Measurements from ENCODE around the gene KCTD10. TPM values are rescaled to one million over a fixed set of nuclear protein-coding genes. Genes with fewer than 3 reads are reported as not detected.

The KCTD10 gene
- total RNA-seq, 1 experiment from 2014 or later, result 54.5 TPM

- POLR2A ChIA-PET (ENCODE audit: low non-redundant PET), result no interaction called here
Measured at GRCh38 chr12:109483346-109483745, 6.2 kb upstream of the KCTD10 start.

GRCh38 chr12:109482894-109483293 lies 5.8 kb upstream of the KCTD10 start:
- ChIA-PET POLR2A (ENCODE audit: low non-redundant PET) (no interaction called here), CTCF (no interaction called here)
- no TSS peak for BruUV-seq (replicated peaks)
- Histone ChIP-seq H3K27ac (ENCODE audit: low read depth, low read length, poor library complexity, severe bottlenecking) (no peak overlapping the region), H3K4me3 (ENCODE audit: low read depth, low read length, poor library complexity, severe bottlenecking) (no peak overlapping the region), H3K27me3 (replicated peaks; ENCODE audit: insufficient read depth, low read depth, low read length, poor library complexity) (no peaks in the 10 kb centered on the region), H3K4me1 (ENCODE audit: insufficient read depth, low read length, poor library complexity, severe bottlenecking) (peaks cover 7% of the 10 kb centered on the region), H3K9me3 (ENCODE audit: low read depth, low read length, poor library complexity, severe bottlenecking) (no peaks in the 10 kb centered on the region), H3K36me3 (ENCODE audit: insufficient read depth, low read length, poor library complexity, severe bottlenecking) (peaks cover 45% of the 10 kb centered on the region)
- intact Hi-C loops (cut with micrococcal nuclease; ENCODE audit: unreplicated experiment), result no loop called here
- TF ChIP-seq CTCF (conservative IDR thresholded peaks at IDR 0.05; ENCODE audit: low read depth, low read length) (no peak), EZH2 (IDR thresholded peaks at IDR 0.05; ENCODE audit: borderline replicate concordance, low read depth, low read length, poor library complexity, severe bottlenecking) (no peak)
- DNase-seq (ENCODE audit: low spot score), result no peak

More at GRCh38 chr12:109483346-109483745, 6.2 kb upstream of the KCTD10 start:
- BruUV-seq (replicated peaks), result no TSS peak
- no peak for TF ChIP-seq CTCF (conservative IDR thresholded peaks at IDR 0.05; ENCODE audit: low read depth, low read length)
- TF ChIP-seq EZH2 (IDR thresholded peaks at IDR 0.05; ENCODE audit: borderline replicate concordance, low read depth, low read length, poor library complexity, severe bottlenecking), result no peak
- H3K9me3 ChIP-seq (ENCODE audit: low read depth, low read length, poor library complexity, severe bottlenecking), result no peaks in the 10 kb centered on the region
- H3K27ac ChIP-seq (ENCODE audit: low read depth, low read length, poor library complexity, severe bottlenecking), result no peak overlapping the region
- no peaks in the 10 kb centered on the region for H3K27me3 ChIP-seq (replicated peaks; ENCODE audit: insufficient read depth, low read depth, low read length, poor library complexity)
- CTCF ChIA-PET, result no interaction called here
- H3K4me1 ChIP-seq (ENCODE audit: insufficient read depth, low read length, poor library complexity, severe bottlenecking), result peaks cover 5% of the 10 kb centered on the region
- H3K36me3 ChIP-seq (ENCODE audit: insufficient read depth, low read length, poor library complexity, severe bottlenecking), result peaks cover 47% of the 10 kb centered on the region
- intact Hi-C loops (cut with micrococcal nuclease; ENCODE audit: unreplicated experiment), result no loop called here
- DNase-seq (ENCODE audit: low spot score), result no peak
- no peak overlapping the region for H3K4me3 ChIP-seq (ENCODE audit: low read depth, low read length, poor library complexity, severe bottlenecking)

GRCh38 chr12:109482491-109482890 lies 5.4 kb upstream of the KCTD10 start:
- H3K4me3 ChIP-seq (ENCODE audit: low read depth, low read length, poor library complexity, severe bottlenecking), result no peak overlapping the region
- CTCF ChIA-PET, result no interaction called here
- no TSS peak for BruUV-seq (replicated peaks)
- no peak overlapping the region for H3K27ac ChIP-seq (ENCODE audit: low read depth, low read length, poor library complexity, severe bottlenecking)
- intact Hi-C loops (cut with micrococcal nuclease; ENCODE audit: unreplicated experiment), result no loop called here
- peaks cover 40% of the 10 kb centered on the region for H3K36me3 ChIP-seq (ENCODE audit: insufficient read depth, low read length, poor library complexity, severe bottlenecking)
- H3K4me1 ChIP-seq (ENCODE audit: insufficient read depth, low read length, poor library complexity, severe bottlenecking), result peaks cover 7% of the 10 kb centered on the region
- TF ChIP-seq EZH2 (IDR thresholded peaks at IDR 0.05; ENCODE audit: borderline replicate concordance, low read depth, low read length, poor library complexity, severe bottlenecking), result no peak
- no peak for TF ChIP-seq CTCF (conservative IDR thresholded peaks at IDR 0.05; ENCODE audit: low read depth, low read length)
- no peak for DNase-seq (ENCODE audit: low spot score)
- no peaks in the 10 kb centered on the region for H3K9me3 ChIP-seq (ENCODE audit: low read depth, low read length, poor library complexity, severe bottlenecking)
- POLR2A ChIA-PET (ENCODE audit: low non-redundant PET), result no interaction called here
- H3K27me3 ChIP-seq (replicated peaks; ENCODE audit: insufficient read depth, low read depth, low read length, poor library complexity), result no peaks in the 10 kb centered on the region

Measured in A673 (cell line).